Activated CD4-positive, CD25-positive, alpha-beta regulatory T cell treated with anti-CD3 and anti-CD28 coated beads, Interleukin-2, amount 50 U/mL, for 16 hours (primary cell): ENCODE measurements around the gene SLC29A1.

Experiments used
- DNase-seq: peaks from one replicate; pipeline ENCODE4 v3.0.0-alpha.2; 2020; ENCODE audit warnings: low read depth, low spot score

The SLC29A1 gene

DNA sequence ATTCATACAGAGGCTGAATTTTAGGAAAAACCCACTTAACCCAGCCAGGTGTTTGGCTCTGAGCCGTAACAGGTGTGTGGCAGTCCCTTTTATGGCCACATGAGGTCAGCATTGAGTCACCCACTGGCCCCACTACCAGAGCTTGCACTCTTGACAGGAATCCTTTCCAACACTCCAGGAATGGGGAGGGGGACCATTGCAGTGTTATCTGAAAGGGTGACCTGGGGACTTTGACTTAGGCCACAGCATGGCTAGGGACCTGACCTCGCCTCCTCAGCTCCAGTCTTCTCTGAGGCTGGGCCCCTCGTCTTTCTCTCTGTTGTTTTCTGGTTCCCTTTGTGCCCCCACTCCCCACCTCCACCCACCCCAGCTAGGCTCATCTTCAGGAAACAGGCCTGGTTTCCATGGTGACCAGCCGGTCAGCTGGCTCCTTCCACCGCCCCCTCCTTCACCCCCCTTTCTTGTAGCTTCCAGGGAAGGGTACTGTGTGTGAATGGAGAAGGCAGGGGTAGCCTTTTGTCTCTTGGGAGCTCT lies 44.8 kb downstream of the SLC29A1 start:
- DNase-seq = no peak

DNA sequence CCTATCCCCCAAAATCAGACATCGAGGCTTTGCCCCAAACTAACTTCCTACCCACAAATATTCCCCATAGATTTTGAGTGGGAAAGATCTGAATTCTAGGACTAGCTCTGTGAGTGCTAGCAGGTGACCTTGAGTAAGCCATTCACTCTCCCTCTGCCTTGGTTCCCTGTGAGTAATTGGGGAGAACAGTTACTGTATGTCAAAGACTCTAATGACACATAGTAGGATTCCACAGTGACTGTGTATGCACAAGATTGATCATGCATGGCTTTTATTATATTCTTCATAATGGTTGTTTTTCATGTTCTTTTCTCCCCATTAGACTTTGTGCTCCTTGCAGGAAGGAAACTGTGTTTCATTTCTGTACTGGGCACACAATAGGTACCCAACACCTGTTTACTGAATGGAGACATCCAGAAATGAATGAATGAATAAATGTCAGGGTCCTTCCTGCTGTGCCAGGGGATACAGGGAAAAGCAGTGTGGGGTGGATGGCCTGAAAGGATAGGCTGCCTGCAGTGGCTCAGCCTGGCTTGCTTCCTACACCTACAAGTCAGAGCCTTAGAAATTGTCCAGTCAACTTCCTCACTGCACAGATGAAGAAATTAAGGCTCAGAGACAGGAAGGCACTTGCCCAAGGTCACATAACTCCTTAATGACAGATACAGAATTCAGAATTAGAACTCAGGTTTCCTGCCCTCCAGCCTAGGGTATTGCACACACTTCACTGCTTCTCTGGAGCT lies 46.0 kb downstream of the SLC29A1 start:
- DNase-seq = no peak

DNA sequence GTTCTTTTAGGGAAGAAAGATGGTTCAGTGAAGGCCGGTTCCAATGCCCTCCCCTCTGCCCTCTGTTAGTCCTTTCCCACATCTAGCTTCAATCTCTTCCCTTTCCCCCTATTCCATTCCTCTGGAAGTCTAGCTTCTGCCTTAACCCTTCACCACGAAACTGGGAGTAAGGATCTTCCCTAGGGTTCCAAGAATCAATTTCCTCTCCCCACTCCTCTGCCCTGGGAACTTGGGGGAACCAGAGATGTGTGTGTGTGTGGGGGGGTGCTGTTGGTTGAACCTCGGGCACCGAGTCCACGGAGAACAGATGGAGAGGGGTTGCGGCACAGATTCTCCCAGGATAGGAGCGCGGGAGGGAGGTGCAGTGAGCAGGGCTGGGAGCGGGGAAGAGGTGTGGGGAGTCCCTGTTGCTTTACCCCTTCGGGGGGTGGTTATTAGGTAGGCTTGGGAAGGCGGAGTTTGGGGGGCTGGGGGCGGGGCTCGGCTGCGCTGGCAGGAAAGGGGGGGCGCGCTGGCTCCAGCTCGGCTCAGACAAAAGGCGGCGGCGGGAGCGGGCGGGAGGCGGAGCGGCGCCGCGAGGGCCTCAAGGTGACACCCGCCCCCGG lies 46.6 kb downstream of the SLC29A1 start, which contains the start of gene TMEM151B:
Gene TMEM151B (plus strand): TSS at position 530 of the 605 bp plus-strand sequence. CDS start 293 bp downstream, outside the sequence.
- no peak for DNase-seq

DNA sequence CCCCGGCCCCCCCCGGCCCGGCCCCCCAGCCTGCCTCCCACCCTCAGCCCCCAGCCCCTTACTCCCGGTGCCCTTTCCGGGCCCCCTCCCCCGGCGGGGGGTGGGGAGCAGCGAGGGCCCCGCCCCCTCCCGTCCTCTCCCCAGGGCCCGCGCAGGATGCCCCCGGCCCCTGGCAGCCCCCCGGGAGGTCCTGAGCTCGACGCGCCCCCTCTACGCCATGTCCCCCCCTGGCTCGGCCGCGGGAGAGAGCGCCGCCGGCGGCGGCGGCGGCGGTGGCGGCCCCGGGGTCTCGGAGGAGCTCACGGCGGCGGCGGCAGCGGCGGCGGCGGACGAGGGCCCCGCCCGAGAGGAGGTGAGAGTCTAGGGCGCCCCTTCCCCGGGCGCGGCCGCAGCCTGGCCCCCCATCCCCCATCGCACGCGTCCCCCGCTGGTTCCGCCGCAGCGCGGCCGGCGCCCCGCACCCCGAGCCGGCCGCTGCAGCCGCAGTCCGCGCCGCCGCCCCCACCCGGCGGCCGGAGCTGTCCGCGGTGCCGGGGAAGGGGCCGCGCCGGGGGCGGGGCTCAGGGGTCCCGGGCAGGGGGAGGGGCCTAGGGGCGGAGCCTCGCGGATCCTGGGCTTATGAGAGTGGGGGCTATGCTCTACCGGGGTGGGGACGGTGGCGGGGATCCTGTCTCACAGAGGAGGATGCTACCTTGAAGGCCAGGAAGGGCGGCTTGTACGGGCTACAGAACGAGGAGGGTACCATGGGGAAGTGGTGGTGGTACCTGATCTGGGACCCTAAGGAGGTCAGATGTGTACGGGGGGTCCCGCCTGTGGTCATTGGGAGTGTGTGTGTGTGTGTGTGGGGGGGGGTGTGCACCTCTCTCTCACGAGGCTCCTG lies 47.4 kb downstream of the SLC29A1 start:
- DNase-seq = no peak

DNA sequence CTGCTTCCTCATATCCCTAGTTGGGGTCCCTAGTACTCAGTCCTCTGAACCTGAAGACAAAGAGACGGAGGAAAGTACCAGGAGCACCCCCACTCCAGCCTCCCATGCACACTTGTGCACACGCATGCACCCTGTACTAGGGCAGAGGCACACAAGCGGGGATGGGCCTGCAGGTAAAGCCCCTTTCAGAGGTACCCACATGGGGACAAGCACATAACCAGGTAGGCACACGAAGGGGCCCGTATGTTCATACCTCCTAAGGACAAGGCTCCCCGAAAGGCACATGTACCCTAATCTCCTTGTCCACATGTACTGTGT lies 48.0 kb downstream of the SLC29A1 start:
- no peak for DNase-seq

DNA sequence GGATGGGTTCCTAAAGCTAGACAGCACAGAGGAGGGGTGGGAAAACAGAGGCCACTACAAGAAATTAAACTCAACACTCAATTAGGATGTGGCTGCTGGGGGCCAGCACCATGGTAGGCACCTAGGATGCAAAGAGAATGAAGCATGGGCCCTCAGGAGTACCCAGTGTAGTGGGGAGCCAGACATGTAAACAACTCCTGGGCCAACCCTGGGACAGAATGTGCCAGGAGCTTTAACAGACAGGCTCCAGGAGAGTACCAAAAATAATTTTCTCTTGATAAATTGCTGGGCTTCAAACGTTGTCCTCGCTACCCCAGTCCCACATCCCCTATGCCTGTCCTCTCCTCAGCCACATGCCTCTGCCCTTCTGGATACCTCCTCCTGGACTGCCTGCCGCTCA lies 48.5 kb downstream of the SLC29A1 start:
- DNase-seq = no peak

DNA sequence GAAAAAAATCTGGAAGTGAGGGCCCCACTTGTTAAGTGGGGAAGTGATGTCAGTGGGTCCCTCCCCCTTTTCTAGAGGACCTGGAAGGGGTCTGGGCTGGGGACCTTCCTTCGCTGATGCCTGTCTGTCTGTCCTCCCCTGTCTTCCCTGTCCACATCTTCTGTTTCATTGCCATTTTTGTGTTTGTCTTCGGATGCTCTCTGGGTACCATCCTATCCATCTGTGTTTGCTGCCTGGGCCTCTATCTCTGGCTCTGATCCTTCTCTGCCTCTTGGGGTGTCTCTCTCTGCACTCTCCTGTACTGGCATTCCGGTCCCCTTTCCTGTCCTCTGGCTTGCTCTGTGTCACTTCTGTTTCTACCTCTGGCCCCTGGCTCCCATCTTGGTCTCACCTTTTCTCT lies 49.1 kb downstream of the SLC29A1 start:
- no peak for DNase-seq

DNA sequence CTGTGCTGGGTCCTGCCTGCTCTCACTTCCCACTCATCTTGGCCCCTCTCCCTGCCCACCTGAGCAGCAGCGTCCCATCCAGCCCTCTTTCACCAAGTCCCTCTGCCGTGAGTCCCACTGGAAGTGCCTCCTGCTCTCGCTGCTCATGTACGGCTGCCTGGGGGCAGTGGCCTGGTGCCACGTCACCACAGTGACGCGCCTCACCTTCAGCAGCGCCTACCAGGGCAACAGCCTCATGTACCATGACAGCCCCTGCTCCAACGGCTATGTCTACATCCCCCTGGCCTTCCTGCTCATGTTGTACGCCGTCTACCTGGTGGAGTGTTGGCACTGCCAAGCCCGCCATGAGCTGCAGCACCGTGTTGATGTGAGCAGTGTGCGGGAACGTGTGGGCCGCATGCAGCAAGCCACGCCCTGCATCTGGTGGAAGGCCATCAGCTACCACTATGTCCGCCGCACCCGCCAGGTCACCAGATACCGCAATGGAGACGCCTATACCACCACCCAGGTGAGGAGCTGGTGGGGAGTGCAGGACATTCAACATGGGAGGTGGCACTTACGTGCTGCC lies 49.7 kb downstream of the SLC29A1 start:
- DNase-seq = no peak

DNA sequence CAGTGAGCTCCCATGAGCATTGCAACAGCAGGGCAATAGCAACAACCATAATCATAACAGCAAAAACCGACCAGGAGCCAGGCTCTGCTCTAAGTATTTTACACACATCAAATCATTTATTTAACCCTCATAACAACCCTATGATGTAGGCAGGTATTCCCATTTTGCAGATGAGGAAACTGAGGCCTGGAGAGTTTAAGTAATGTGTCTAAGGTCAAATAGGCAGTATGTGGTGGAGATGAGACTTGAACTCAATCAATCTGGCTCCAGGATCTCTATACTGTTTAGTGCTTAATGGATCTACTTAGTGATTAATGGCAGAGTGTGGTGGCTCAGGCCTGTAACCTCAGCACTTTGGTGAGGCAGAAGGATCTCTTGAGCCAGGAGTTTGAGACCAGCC lies 50.2 kb downstream of the SLC29A1 start:
- DNase-seq = no peak

DNA sequence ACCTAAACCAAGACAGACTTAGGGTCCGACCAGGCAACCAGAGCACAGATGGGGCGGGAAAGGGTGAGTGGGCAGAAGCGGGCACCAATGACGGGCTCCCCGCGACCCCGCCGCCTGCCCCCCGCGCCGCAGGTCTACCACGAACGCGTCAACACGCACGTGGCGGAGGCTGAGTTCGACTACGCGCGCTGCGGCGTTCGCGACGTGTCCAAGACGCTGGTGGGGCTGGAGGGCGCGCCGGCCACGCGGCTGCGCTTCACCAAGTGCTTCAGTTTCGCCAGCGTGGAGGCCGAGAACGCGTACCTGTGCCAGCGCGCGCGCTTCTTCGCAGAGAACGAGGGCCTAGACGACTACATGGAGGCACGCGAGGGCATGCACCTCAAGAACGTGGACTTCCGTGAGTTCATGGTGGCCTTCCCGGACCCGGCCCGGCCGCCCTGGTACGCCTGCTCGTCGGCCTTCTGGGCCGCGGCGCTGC lies 51.9 kb downstream of the SLC29A1 start:
- no peak for DNase-seq

DNA sequence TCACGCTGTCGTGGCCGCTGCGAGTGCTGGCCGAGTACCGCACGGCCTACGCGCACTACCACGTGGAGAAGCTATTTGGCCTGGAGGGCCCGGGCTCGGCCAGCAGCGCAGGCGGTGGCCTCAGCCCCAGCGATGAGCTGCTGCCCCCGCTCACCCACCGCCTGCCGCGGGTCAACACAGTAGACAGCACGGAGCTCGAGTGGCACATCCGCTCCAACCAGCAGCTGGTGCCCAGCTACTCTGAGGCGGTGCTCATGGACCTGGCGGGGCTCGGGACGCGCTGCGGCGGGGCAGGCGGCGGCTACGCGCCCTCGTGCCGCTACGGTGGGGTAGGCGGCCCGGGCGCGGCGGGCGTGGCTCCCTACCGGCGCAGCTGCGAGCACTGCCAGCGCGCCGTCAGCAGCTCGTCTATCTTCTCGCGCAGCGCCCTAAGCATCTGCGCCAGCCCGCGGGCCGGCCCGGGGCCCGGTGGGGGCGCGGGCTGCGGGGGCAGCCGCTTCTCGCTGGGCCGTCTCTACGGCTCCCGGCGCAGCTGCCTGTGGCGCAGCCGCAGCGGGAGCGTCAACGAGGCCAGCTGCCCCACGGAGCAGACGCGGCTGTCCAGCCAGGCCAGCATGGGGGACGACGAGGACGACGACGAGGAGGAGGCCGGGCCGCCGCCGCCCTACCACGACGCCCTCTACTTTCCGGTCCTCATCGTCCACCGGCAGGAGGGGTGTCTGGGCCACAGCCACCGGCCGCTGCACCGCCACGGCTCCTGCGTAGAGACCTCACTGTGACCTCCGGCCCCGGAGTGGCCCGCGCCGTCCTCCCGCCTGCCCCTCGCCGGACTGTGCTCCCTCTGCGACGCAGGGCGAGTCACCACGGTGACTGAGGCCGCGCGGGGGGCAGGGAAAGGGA lies 52.6 kb downstream of the SLC29A1 start:
- DNase-seq = no peak

DNA sequence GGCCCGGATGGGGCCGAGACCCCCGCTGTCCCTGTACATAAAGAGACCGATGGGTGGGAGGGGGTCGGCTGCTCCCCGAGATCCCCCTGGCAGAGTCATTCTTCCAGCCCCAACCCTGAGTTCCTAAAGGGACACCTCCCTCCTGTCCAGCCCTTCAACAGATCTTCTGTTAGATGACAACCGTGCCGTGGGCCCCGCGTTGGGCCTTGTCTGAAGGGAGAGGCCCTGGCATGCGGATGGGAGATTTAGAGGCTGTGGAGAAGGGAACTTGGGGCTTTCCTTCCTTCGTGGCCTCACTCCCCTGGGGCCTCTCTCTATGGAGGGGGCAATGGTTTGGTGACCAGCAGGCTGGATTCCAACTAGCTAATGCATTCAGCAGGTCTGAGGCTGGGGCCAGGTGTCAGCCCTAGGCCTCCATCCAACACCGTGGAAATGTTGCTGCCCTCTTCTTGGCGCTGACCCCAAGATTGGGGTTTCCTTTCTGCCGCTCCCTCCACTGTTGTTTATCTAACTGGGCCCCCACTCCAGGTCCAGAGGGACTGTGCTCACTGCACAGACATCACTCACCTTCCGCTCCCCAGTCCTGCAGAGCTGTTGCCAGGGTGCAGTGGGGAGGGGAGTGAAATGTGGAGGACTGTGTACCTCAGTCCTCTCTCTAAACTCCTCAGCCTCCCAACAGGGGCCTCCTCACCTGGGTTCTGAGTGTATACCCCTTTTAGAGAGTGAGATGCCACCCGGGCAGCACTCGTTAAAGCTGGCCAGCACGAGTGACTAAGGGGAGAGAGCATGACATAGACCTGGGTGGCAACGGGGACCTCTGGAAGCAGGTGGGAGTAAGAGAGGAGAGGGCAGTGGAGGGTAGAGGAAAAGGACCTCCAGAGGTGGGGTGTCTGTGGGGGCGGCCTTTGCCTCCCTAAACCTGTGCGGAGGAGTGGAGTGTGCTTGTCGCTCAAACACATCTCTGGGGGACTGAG lies 53.6 kb downstream of the SLC29A1 start:
- DNase-seq = no peak

DNA sequence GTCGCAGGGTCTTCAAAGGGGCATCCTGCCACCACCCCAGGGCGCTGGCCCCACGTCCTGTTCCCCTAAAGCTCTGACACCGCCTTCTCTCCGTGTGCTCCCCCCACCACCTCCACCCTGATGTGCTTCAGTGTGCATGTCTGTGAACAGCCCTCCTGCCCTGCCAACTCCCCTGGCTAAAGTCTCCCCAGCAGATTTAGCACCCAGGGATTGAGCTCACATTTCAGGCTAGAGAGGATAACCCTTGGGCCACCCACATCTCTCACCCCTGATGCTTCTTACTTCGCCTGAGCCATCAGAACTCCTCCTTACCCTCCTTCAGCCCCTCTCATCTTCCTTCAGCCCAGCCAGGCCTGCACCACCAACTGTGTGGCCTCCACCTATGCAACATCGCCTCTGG lies 54.4 kb downstream of the SLC29A1 start:
- DNase-seq = no peak

DNA sequence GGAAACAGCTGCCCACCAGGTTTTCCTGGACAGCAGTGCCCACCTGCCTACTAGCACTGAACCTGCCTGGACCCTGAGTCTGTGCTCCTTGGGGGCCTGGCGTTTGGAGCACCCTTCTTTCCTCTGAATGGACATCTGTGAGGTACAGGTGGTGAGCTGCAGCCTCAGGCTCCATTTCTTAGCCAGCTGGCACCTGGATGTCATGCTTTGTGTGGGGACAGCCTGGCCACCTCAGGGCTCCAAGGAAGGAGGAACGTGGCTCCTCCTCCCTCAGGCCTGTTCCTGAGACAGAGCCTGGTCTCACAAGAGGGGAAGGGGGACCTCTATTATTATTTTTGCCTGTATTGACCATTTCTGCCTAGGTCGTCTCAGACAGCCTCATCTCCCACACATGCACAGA lies 54.9 kb downstream of the SLC29A1 start:
- DNase-seq = no peak

DNA sequence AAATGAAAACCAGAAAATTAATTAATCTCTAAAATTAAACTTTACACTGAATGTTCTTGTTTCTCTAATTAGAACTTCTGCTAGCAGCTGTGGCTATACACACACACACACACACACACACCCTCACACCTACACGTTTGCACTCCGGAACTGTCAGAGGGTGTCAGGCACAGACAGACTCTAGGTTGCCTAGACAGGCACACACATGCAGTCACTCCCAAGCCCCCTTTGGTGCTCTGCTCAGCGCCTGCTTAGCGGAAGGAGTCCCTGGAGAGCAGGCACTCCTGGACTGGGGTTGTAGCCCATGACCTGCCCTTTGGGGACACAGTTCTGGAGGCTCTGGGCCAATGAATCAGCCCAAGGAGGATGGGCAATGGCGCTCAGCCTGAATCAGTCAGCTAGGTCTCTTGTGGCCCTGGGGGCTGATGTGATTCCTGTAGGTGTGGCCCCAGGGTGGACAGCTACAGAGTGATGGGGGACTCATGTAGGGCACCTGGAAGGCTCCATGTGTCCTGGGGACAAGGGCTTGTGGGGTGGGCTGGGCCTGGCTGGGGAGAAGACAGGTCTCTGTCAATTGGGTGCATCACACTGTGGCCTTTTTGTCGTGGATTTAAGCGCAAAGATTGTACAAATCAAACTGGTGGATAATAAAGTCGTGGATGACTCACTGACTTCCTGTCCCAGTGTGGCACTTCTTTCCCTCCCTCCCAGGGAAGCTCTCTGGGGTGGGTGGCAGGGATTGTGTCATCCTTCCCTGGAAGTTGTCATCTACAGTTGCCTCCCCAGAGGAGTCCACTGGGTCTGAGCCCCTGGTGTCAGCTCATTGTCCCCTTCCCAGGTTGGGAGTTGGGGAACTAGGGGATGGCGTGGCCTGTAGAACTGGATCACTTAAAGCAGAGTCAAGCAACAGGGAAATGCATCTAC lies 55.6 kb downstream of the SLC29A1 start:
- DNase-seq = no peak
